ENCODE results near the gene KLHL29. TPM values are rescaled to one million over a fixed set of nuclear protein-coding genes. Genes with fewer than 3 reads are reported as not detected.

Gene KLHL29
- total RNA-seq, 1 donor from 2014 or later: 17.5 TPM

DNA sequence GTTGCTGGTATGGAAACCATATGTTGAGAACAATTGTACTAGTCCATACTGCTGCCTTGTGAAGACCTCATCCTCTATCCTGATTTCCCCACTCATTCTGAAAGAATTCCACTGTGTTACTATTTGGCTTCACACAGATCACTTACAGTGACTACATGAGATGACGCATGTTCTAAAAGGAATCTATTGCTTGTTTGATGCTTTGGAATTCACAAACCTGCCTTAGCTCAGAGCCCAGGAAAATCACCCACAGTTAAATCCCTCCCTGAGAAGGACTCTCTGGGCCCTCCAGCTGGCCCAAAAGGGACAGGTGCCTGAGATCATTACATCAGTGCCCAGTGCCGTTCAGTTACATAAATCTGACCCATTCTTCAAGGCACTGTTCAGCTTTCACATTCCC is 45.3 kb downstream of the KLHL29 start:
- peaks cover 8% of the 10 kb centered on the region for H3K27me3 Mint-ChIP-seq (ENCODE audit: unreplicated experiment)
- no peak overlapping the region for H3K4me3 Mint-ChIP-seq (ENCODE audit: unreplicated experiment)
- H3K4me1 Mint-ChIP-seq (ENCODE audit: unreplicated experiment): peaks cover 4% of the 10 kb centered on the region
- no peaks in the 10 kb centered on the region for H3K9me3 Mint-ChIP-seq (ENCODE audit: unreplicated experiment)
- H3K27ac Mint-ChIP-seq (ENCODE audit: unreplicated experiment): no peak overlapping the region
- H3K36me3 Mint-ChIP-seq (ENCODE audit: low read depth, unreplicated experiment): no peaks in the 10 kb centered on the region
- DNase-seq (ENCODE audit: low spot score): no peak
- TF ChIP-seq, protein P1, sequence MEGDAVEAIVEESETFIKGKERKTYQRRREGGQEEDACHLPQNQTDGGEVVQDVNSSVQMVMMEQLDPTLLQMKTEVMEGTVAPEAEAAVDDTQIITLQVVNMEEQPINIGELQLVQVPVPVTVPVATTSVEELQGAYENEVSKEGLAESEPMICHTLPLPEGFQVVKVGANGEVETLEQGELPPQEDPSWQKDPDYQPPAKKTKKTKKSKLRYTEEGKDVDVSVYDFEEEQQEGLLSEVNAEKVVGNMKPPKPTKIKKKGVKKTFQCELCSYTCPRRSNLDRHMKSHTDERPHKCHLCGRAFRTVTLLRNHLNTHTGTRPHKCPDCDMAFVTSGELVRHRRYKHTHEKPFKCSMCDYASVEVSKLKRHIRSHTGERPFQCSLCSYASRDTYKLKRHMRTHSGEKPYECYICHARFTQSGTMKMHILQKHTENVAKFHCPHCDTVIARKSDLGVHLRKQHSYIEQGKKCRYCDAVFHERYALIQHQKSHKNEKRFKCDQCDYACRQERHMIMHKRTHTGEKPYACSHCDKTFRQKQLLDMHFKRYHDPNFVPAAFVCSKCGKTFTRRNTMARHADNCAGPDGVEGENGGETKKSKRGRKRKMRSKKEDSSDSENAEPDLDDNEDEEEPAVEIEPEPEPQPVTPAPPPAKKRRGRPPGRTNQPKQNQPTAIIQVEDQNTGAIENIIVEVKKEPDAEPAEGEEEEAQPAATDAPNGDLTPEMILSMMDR (IDR thresholded peaks at IDR 0.05; ENCODE audit: unreplicated experiment): no peak

DNA sequence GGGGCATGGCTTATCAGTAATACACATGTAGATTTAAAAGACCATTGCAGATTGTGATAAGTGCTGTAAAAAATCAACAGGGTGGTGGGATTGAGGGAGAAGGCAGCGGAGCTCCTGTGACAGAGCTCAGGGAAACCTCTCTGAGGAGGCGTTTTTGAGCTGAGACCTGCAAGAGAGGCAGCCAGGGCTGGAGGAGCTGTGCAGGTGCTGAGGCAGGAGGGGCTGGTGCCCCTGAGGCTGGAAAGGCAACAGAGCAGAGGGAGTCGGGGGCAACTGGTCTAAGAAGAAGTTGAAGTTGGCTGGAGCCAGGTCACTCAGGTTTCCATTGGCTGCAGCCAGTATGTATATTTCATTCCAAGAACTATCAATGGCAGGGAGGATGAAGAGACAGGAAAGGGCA is 47.6 kb downstream of the KLHL29 start:
- H3K4me3 Mint-ChIP-seq (ENCODE audit: unreplicated experiment): no peak overlapping the region
- peaks cover 11% of the 10 kb centered on the region for H3K27me3 Mint-ChIP-seq (ENCODE audit: unreplicated experiment)
- TF ChIP-seq, protein P1 (IDR thresholded peaks at IDR 0.05; ENCODE audit: unreplicated experiment): no peak
- no peak overlapping the region for H3K27ac Mint-ChIP-seq (ENCODE audit: unreplicated experiment)
- H3K9me3 Mint-ChIP-seq (ENCODE audit: unreplicated experiment): no peaks in the 10 kb centered on the region
- DNase-seq (ENCODE audit: low spot score): no peak
- H3K36me3 Mint-ChIP-seq (ENCODE audit: low read depth, unreplicated experiment): no peaks in the 10 kb centered on the region
- H3K4me1 Mint-ChIP-seq (ENCODE audit: unreplicated experiment): peaks cover 10% of the 10 kb centered on the region

DNA sequence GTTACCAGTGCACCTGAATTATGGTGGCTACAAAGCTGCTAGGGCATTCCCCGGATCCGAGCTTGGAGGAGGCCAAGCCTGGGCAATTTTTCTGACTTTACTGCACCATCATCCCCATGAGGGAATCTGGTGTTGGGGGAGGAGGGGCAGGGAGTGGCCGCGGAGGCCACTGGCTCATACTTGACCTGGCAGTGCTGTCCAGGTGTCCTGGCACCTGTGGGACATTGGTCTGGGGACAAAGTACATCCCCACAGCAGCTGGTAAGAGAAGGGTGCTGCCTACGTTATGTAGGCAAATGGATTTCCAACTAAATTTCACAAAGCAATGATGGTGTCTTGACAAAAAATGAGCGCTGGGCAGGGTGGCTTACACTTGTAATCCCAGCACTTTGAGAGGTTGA is 48.3 kb downstream of the KLHL29 start:
- DNase-seq (ENCODE audit: low spot score): no peak
- Mint-ChIP-seq H3K27me3 (ENCODE audit: unreplicated experiment) (peaks cover 11% of the 10 kb centered on the region), H3K27ac (ENCODE audit: unreplicated experiment) (no peak overlapping the region), H3K36me3 (ENCODE audit: low read depth, unreplicated experiment) (no peaks in the 10 kb centered on the region), H3K4me1 (ENCODE audit: unreplicated experiment) (peaks cover 10% of the 10 kb centered on the region), H3K4me3 (ENCODE audit: unreplicated experiment) (no peak overlapping the region), H3K9me3 (ENCODE audit: unreplicated experiment) (no peaks in the 10 kb centered on the region)
- TF ChIP-seq, protein P1 (IDR thresholded peaks at IDR 0.05; ENCODE audit: unreplicated experiment): no peak

DNA sequence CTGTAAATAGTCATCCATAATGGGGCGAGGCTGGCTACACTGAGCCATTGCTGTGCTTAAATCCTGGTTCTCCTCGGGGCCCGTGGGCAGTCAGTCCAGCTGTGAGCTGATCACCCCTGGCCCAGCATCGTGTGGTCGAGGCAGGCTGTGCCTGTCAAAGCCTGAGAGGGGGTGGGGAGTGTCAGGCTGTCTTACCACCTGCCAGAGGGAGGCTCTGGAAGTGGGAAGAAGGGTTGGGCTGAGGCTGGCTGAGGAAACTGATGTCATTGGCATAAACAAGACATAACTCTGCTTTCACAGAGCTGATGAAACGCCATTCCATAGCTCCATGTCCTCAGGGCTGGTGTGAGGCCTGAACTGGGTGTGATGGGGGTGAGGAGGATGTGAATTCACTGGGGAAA is 49.7 kb downstream of the KLHL29 start:
- no peaks in the 10 kb centered on the region for H3K9me3 Mint-ChIP-seq (ENCODE audit: unreplicated experiment)
- TF ChIP-seq, protein P1 (IDR thresholded peaks at IDR 0.05; ENCODE audit: unreplicated experiment): no peak

DNA sequence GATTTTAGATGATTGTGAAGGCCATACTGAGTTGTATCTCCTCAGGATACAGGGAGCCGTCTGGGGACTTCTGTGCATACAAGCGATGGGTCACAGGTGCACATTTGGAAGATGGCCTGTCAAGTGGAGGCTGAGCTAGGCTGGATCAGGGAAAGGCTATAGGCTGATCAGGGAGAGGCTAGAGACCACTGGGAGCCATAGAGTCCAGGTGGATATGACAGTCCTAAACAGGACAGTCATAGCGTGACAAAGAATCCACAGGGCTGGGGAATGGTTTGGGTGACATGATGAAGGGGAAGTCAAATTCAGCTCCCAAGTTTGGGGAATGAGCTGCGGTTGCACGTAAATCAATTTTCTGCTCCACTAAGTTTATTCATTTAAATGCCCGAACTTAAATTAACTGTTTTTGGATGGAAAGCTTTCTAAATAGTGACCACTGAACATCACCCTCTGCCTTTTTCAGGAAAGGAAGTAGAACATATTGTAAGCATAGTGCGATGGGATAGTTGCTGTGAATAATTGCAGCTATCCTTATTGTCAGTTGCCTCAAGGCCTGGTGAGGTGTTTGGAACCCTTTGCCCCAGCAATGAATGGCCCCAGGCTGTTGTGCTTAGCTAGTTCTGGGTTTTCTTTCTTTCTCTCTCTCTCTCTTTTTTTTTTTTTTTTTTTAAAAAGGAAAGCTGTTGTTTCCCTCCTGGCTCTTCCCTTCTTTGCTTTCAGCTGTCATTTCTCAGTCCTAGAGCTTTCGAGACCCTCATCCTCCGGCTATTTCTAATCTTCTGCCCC is 50.5 kb downstream of the KLHL29 start:
- peaks cover 10% of the 10 kb centered on the region for H3K4me1 Mint-ChIP-seq (ENCODE audit: unreplicated experiment)
- H3K36me3 Mint-ChIP-seq (ENCODE audit: low read depth, unreplicated experiment): no peaks in the 10 kb centered on the region
- no peak overlapping the region for H3K4me3 Mint-ChIP-seq (ENCODE audit: unreplicated experiment)
- DNase-seq (ENCODE audit: low spot score): no peak
- H3K27me3 Mint-ChIP-seq (ENCODE audit: unreplicated experiment): peaks cover 6% of the 10 kb centered on the region
- TF ChIP-seq, protein P1 (IDR thresholded peaks at IDR 0.05; ENCODE audit: unreplicated experiment): no peak
- H3K9me3 Mint-ChIP-seq (ENCODE audit: unreplicated experiment): no peaks in the 10 kb centered on the region
- H3K27ac Mint-ChIP-seq (ENCODE audit: unreplicated experiment): no peak overlapping the region

More for the DNA sequence above, 49.7 kb downstream of the KLHL29 start:
- DNase-seq (ENCODE audit: low spot score): no peak
- Mint-ChIP-seq H3K27ac (ENCODE audit: unreplicated experiment) (no peak overlapping the region), H3K27me3 (ENCODE audit: unreplicated experiment) (peaks cover 8% of the 10 kb centered on the region), H3K36me3 (ENCODE audit: low read depth, unreplicated experiment) (no peaks in the 10 kb centered on the region), H3K4me1 (ENCODE audit: unreplicated experiment) (peaks cover 10% of the 10 kb centered on the region), H3K4me3 (ENCODE audit: unreplicated experiment) (no peak overlapping the region)

Measured in endothelial cell (in vitro differentiated cells).